Measurements from ENCODE around the gene CFAP410. TPM values are rescaled to one million over a fixed set of nuclear protein-coding genes. Genes with fewer than 3 reads are reported as not detected.
"Not testable (repeated sequence)": the region's sequence is repeated elsewhere in the genome, so short reads cannot be mapped to it uniquely, and the experiment has no call there.

Gene CFAP410
- total RNA-seq, 1 donor from 2014 or later = 20.2 TPM

- no peak for DNase-seq (ENCODE audit: low read depth)
- Histone ChIP-seq H3K27me3 (ENCODE audit: control insufficient read depth, insufficient read depth, low read length) (no peaks in the 10 kb centered on the region), H3K36me3 (ENCODE audit: control insufficient read depth, insufficient read depth, low read length) (no peaks in the 10 kb centered on the region), H3K4me3 (ENCODE audit: low read depth, low read length) (no peak overlapping the region)
- no peak for TF ChIP-seq CTCF (IDR thresholded peaks at IDR 0.05; ENCODE audit: insufficient read depth, low read length, poor library complexity, severe bottlenecking)
These were observed 35.1 kb downstream of the CFAP410 start for GRCh38 chr21:44304011-44304616.

- Histone ChIP-seq H3K36me3 (ENCODE audit: control insufficient read depth, insufficient read depth, low read length) (no peaks in the 10 kb centered on the region), H3K4me3 (ENCODE audit: low read depth, low read length) (no peak overlapping the region), H3K27me3 (ENCODE audit: control insufficient read depth, insufficient read depth, low read length) (no peaks in the 10 kb centered on the region)
- peak; percentile 55 for DNase-seq (ENCODE audit: low read depth)
- TF ChIP-seq CTCF (IDR thresholded peaks at IDR 0.05; ENCODE audit: insufficient read depth, low read length, poor library complexity, severe bottlenecking) = no peak
These were observed 35.7 kb downstream of the CFAP410 start for GRCh38 chr21:44303490-44303981.

GRCh38 chr21:44302573-44303401, 36.4 kb downstream of the CFAP410 start:
- not testable (repeated sequence) for H3K4me3 ChIP-seq (ENCODE audit: low read depth, low read length); DNase-seq (ENCODE audit: low read depth); H3K27me3 ChIP-seq (ENCODE audit: control insufficient read depth, insufficient read depth, low read length); H3K36me3 ChIP-seq (ENCODE audit: control insufficient read depth, insufficient read depth, low read length)
- TF ChIP-seq CTCF (IDR thresholded peaks at IDR 0.05; ENCODE audit: insufficient read depth, low read length, poor library complexity, severe bottlenecking) = peak; percentile 18

- TF ChIP-seq CTCF (IDR thresholded peaks at IDR 0.05; ENCODE audit: insufficient read depth, low read length, poor library complexity, severe bottlenecking) = peak; percentile 17
- no peak overlapping the region for H3K4me3 ChIP-seq (ENCODE audit: low read depth, low read length)
These were observed 37.2 kb downstream of the CFAP410 start for GRCh38 chr21:44301961-44302406.

GRCh38 chr21:44301141-44301540, 38.0 kb downstream of the CFAP410 start:
- Histone ChIP-seq H3K27me3 (ENCODE audit: control insufficient read depth, insufficient read depth, low read length) (peaks cover 9% of the 10 kb centered on the region), H3K4me3 (ENCODE audit: low read depth, low read length) (peak overlapping the region; percentile 66), H3K36me3 (ENCODE audit: control insufficient read depth, insufficient read depth, low read length) (no peaks in the 10 kb centered on the region)
- DNase-seq (ENCODE audit: low read depth) = no peak
- TF ChIP-seq CTCF (IDR thresholded peaks at IDR 0.05; ENCODE audit: insufficient read depth, low read length, poor library complexity, severe bottlenecking) = no peak

More at GRCh38 chr21:44301961-44302406, 37.2 kb downstream of the CFAP410 start:
- DNase-seq (ENCODE audit: low read depth) = no peak
- Histone ChIP-seq H3K27me3 (ENCODE audit: control insufficient read depth, insufficient read depth, low read length) (peaks cover 4% of the 10 kb centered on the region), H3K36me3 (ENCODE audit: control insufficient read depth, insufficient read depth, low read length) (no peaks in the 10 kb centered on the region)
